GM19240 (cell line): ENCODE data around the gene PDE11A.

ENCODE experiments used
- DNase-seq: peaks from one replicate; pipeline ENCODE4 v3.0.0; 2011; ENCODE audit warnings: low spot score; ENCODE audit not compliant: insufficient read length

The PDE11A gene

DNA sequence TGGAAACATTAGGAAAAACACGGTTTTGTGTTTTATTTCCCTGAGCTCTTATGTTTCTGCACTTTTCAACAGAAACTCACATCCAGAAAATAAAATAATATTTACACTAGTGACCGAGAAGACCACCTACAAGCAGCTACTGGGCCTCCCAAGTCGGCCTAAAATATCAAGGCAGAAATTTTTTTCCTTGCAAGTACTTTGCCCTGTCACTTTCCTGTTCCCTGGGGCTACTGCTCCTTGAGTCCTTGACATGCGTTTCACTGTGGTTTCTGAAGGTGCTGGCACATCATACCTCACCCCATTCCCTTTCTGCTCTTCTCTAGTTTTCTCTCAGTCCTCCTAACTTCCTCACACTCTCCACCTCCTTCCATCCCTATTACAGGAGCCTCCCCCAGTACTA is 400.9 kb downstream of the PDE11A start:
- DNase-seq: no peak

GRCh38 chr2:177670791-177671535 is 401.6 kb downstream of the PDE11A start:
- DNase-seq: no peak

DNA sequence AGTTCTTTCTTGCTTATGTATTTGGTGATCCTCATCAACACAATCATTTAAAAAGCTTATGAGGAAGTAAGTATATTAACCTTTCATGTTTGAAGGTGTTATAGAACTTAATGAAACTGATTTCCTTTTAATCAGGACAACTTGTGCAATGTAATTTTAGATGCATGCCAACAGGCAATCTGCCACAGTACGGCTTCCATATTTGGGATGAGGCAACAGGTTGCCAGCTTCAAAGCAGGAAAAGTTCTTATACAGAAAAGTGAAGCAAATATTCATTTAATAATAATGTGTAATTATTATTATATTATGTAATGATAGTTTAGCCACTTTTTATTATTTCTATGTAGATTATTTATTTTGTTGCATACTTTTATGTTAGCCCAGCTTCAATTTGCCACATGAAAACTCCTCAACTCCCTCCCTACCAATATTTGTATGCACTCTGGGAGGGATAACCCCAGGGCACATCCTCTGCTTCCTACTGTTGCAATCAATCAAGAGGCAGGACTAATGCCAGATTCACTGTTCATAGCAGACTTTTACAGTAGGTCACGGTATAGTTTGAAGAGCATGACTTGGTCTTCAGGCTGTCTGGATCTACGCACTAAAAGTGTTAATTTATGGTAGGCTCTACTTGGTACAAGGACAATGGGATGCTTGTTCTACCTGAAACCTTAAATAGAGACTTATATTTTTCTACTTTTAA is 402.8 kb downstream of the PDE11A start:
- DNase-seq: no peak

- DNase-seq: no peak
These were observed 403.4 kb downstream of the PDE11A start for GRCh38 chr2:177669201-177669600.

- no peak for DNase-seq
These were observed 404.0 kb downstream of the PDE11A start for GRCh38 chr2:177668617-177669016.

- DNase-seq: no peak
These were observed 405.0 kb downstream of the PDE11A start for GRCh38 chr2:177667626-177668025.

DNA sequence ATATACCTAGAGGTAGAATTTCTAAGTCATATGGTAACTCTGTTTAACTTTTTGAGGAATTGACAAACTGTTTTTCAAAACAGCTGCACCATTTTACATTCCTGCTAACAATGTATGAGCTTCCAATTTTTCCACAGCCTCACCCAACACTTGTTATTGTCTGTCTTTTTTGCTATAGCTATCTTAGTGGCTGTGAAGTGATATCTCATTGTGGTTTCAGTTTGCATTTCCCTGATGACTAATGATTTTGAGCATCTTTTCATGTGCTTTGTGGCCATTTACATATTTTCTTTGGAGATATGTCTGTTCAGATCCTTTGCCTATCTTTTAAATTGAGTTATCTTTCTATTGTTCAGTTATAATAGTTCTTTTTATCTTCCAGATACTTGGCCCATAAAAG is 406.2 kb downstream of the PDE11A start:
- DNase-seq: no peak

GRCh38 chr2:177665948-177666347 is 406.6 kb downstream of the PDE11A start:
- no peak for DNase-seq

- DNase-seq: no peak
These were observed 407.2 kb downstream of the PDE11A start for GRCh38 chr2:177665328-177665727.

GRCh38 chr2:177662895-177663294 is 409.7 kb downstream of the PDE11A start:
- no peak for DNase-seq

- no peak for DNase-seq
These were observed 411.8 kb downstream of the PDE11A start for GRCh38 chr2:177660742-177661141.

GRCh38 chr2:177658309-177658708 is 414.3 kb downstream of the PDE11A start:
- DNase-seq: no peak

- DNase-seq: no peak
These were observed 420.7 kb downstream of the PDE11A start for GRCh38 chr2:177651833-177652232.

DNA sequence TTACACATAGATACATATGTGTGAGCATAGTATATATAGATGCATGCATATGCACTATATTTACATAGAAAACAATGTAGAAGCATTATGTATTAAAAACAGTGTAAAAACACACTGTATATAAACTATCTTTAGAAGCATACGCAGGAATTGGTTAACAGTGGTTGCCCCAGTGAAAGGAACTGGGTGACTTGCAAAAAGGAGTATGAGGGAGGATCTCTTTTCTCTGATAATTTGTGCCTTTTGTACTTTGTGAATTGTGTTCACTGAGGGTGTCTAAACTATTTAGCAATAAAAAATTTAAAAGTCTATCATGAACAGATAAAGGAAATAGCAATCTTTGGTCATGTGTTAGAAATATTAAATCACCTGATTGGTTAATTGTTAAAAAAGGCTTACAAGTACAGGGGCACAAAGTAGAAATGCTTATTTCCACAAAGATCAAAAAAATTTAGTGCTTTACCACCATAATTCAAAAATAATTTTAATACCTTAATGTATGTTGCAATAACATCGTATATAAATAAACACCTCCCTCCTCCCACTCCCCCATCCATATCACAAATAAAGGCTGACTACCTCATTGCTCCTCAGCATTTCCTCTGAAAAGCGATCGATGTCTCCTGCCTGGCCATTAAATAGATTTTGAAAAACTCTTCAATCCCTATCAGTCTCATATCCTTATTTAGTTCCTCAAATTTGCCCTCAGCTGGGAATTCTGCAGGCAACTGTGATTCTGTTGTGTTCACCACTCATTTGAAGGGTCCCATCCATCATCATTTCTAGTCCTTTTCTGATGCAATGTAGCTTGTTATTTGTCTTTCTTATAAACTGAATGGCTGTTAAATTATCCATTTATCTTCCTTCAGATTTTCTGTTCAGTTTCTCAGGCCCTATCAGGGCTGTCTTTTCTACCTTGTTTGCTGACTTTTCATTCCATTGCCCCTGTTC is 422.7 kb downstream of the PDE11A start:
- no peak for DNase-seq

GRCh38 chr2:177646791-177647190 is 425.8 kb downstream of the PDE11A start:
- no peak for DNase-seq

DNA sequence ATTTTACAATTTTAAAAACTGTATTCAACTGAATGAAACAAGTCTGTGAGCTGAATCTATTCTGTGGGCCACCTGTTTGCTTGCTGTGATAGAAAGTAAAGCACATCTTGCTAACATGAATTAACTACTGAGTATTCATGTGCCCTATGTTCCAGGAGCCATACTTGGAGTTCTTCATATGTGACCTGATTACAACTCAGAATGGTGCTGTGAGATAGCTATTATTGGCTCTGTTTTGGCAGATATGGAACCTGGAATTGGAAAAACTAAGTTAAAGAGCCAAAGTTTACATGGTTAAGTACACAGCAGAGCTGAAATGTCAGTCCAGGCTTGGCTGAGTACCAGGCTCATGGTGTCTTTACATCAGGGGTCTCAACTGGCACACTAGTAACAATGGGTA is 426.3 kb downstream of the PDE11A start:
- DNase-seq: no peak

DNA sequence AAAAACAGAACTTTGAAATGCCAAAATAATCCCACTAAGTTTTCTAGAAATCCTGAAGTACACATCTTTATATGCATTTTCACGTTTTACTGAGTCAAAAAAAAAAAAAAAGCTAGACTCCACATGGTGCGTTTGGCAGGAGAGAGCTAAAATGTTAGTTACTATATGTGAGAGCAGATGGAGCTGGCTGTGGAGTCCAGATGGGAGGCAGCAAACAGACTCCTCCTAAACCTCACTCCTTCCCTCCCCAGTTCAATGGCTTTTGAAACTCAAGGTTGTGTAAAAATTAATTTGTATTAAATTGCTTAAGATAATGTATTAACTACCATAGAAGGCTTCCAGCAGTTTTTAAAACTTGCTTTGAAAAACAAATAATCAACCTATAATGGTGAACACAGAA is 431.2 kb downstream of the PDE11A start:
- no peak for DNase-seq

DNA sequence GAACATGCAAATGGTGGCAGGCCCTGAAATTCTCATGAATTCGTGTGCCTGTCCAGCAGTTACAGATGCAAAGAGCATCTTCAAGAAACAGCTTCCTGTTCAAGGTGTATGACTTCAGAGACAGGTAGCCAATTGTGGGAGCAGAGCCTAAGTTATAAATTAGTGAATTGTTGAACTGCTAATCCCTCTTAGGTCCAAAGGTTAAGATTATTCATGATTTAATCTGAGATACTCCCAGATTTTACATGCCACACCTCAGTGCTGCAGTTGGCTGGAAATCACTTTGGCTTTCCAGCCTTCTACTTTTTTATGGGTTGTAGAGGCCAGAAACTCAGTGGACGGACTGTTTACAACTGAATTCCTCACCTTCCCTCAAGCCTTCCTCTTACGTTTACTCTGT is 432.2 kb downstream of the PDE11A start:
- DNase-seq: no peak

DNA sequence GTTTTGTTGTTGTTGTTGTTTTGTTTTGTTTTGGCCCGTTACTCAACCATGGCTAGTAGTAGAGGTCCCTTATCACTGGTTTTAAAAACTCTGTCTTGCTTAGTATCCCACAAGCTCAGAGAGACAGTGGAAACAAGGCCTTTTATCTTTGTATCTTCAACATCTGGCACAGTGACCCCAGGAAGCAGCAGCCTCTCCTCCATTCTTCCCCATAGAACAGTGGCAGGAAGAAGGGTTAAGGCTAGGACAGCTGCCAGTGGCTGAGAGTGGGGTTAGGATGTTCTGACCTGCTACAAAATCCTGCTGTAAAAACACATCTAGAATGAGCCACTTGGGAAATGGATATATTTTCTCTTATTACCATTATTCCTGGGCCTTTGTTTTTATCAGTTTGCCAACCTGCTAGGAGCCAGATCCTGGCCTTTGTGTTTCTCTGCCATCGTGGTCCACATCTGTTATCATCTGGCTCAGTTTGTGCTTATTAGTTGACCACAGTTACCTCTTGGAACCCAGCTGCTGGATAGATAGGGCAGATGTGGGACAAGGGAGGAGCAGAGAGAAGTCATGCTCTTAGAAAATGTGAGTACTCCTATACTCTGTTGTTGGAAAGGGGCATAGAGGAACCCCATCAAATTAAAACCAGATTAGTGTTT is 433.2 kb downstream of the PDE11A start:
- no peak for DNase-seq

GRCh38 chr2:177638507-177638906 is 434.1 kb downstream of the PDE11A start:
- no peak for DNase-seq

- no peak for DNase-seq
These were observed 435.9 kb downstream of the PDE11A start for GRCh38 chr2:177636672-177637071.
